ENCODE measurements around the gene KCNIP2. TPM values are rescaled to one million over a fixed set of nuclear protein-coding genes. Genes with fewer than 3 reads are reported as not detected.
A peak's percentile ranks its signal among the peaks of the same experiment; 100 is the strongest.

KCNIP2 gene
- total RNA-seq, 1 experiment from 2014 or later, result 3.0 TPM

GRCh38 chr10:101839416-101840063, 4.1 kb downstream of the KCNIP2 start:
- Histone ChIP-seq H3K4ac (ENCODE audit: low read depth, low read length) (no peak overlapping the region), H3K27ac (ENCODE audit: insufficient read length, low read depth, low read length) (no peak overlapping the region), H4K8ac (replicated peaks; ENCODE audit: insufficient read length, low read depth, low read length) (no peak overlapping the region), H2BK5ac (ENCODE audit: insufficient read length, low read length) (no peak overlapping the region), H3K18ac (ENCODE audit: insufficient read length, low read depth, low read length) (peak overlapping the region; percentile 13), H2BK15ac (ENCODE audit: low read depth, low read length) (no peak overlapping the region), H2AFZ (ENCODE audit: low read length) (no peak overlapping the region), H2BK12ac (ENCODE audit: insufficient read length, low read depth, low read length) (no peak overlapping the region), H4K91ac (ENCODE audit: insufficient read length, low read depth, low read length) (no peak overlapping the region), H3K23ac (ENCODE audit: insufficient read length, low read depth, low read length) (no peak overlapping the region), H3K4me1 (ENCODE audit: insufficient read depth, low read length) (peaks cover 5% of the 10 kb centered on the region; the same call in 1 of the 2 replicates), H3K14ac (ENCODE audit: insufficient read depth, low read length) (no peak overlapping the region; the same call in 1 of the 2 replicates), H3K56ac (ENCODE audit: insufficient read length, low read depth, low read length) (no peak overlapping the region), H2BK20ac (ENCODE audit: low read depth, low read length, poor library complexity, severe bottlenecking) (no peak overlapping the region), H3K4me2 (ENCODE audit: insufficient read depth, insufficient read length, low read length) (peak overlapping the region; percentile 77), H2BK120ac (ENCODE audit: low read depth, low read length, poor library complexity, severe bottlenecking) (no peak overlapping the region), H3T11ph (ENCODE audit: low read length) (no peak overlapping the region), H3K79me2 (ENCODE audit: insufficient read depth, low read length) (no peaks in the 10 kb centered on the region), H3K9ac (ENCODE audit: extremely low read depth, insufficient read length, low read length) (no peak overlapping the region), H4K20me1 (ENCODE audit: control insufficient read depth, insufficient read depth, insufficient read length) (peaks cover 2% of the 10 kb centered on the region), H3K9me3 (ENCODE audit: control insufficient read depth, low read depth, low read length) (no peaks in the 10 kb centered on the region), H3K27me3 (ENCODE audit: insufficient read depth, low read length) (peaks cover 15% of the 10 kb centered on the region; the same call in 1 of the 2 replicates), H3K79me1 (ENCODE audit: insufficient read depth, low read depth, low read length, poor library complexity, severe bottlenecking) (no peaks in the 10 kb centered on the region), H3K23me2 (ENCODE audit: insufficient read length, low read depth, low read length, poor library complexity, severe bottlenecking) (peaks cover 13% of the 10 kb centered on the region), H2AK5ac (ENCODE audit: insufficient read length, low read length) (no peak overlapping the region), H4K5ac (ENCODE audit: insufficient read length, low read depth, low read length) (no peak overlapping the region)
- peak overlapping the region; percentile 81 to 92 for H3K4me3 Mint-ChIP-seq
- H3K27ac Mint-ChIP-seq, result peak overlapping the region; percentile 10 to 93 (median 76); a peak in 3 of 7 replicates
- H3K27me3 Mint-ChIP-seq (ENCODE audit: low read depth), result peaks cover 33% of the 10 kb centered on the region
- WGBS (ENCODE audit: extremely low coverage, insufficient read length, low lambda C conversion rate), result no CpG with 5 or more reads among the region's 36 CpGs
- DNase-seq, result peak; percentile 76
- no peaks in the 10 kb centered on the region for H3K9me3 Mint-ChIP-seq
- H3K4me1 Mint-ChIP-seq, result peaks cover 28 to 52% of the 10 kb centered on the region in 2 experiments
- no peaks in the 10 kb centered on the region for H3K36me3 Mint-ChIP-seq (ENCODE audit: insufficient read depth in 1 of 3, low read depth in 3 of 3)
- no peak for TF ChIP-seq CTCF (conservative IDR thresholded peaks at IDR 0.05)

Measured in H9 (cell line).